ENCODE results near the gene DMBX1. TPM values are rescaled to one million over a fixed set of nuclear protein-coding genes. Genes with fewer than 3 reads are reported as not detected.

DMBX1 gene
- total RNA-seq, 1 experiment from 2014 or later: 2.3 TPM

DNA sequence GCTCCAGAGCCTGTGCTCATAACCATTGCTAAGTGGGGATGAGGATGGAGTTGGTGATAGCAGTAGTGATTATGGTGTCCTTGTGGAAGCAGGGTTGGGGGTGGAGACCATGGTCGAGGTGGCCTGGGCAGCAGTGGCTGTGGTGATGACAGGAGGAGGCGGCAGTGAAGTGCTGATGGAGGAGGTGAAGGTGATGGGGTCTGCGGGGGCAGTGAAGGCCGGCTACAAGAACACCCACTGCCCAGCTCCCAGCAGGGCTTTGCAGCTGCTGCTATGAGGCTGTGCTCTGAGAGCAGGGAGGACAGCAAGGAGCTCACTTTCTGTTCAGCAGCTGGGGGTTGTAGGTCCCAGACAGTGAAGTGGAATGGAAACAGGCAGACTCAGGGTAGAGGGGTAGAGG is 15.6 kb upstream of the DMBX1 start:
- Histone ChIP-seq H4K5ac (ENCODE audit: insufficient read length, low read depth, low read length) (no peak overlapping the region), H3K56ac (ENCODE audit: insufficient read length, low read depth, low read length) (no peak overlapping the region), H3K79me1 (ENCODE audit: insufficient read depth, low read depth, low read length, poor library complexity, severe bottlenecking) (no peaks in the 10 kb centered on the region), H3K14ac (ENCODE audit: insufficient read depth, low read length) (no peak overlapping the region), H3K79me2 (ENCODE audit: insufficient read depth, low read length) (no peaks in the 10 kb centered on the region), H2AK5ac (ENCODE audit: insufficient read length, low read length) (no peak overlapping the region), H2BK120ac (ENCODE audit: low read depth, low read length, poor library complexity, severe bottlenecking) (no peak overlapping the region), H2AFZ (ENCODE audit: low read length) (no peak overlapping the region), H3K9me3 (ENCODE audit: control insufficient read depth, low read depth, low read length) (no peaks in the 10 kb centered on the region), H3K23me2 (ENCODE audit: insufficient read length, low read depth, low read length, poor library complexity, severe bottlenecking) (peaks cover 3% of the 10 kb centered on the region), H3K4me2 (ENCODE audit: insufficient read depth, insufficient read length, low read length) (no peak overlapping the region), H3K27ac (ENCODE audit: insufficient read length, low read depth, low read length) (no peak overlapping the region), H2BK12ac (ENCODE audit: insufficient read length, low read depth, low read length) (no peak overlapping the region), H3T11ph (ENCODE audit: low read length) (no peak overlapping the region), H4K20me1 (ENCODE audit: control insufficient read depth, insufficient read depth, insufficient read length) (peaks cover 2% of the 10 kb centered on the region), H3K18ac (ENCODE audit: insufficient read length, low read depth, low read length) (no peak overlapping the region), H3K4me1 (ENCODE audit: insufficient read depth, low read length) (no peaks in the 10 kb centered on the region), H3K23ac (ENCODE audit: insufficient read length, low read depth, low read length) (no peak overlapping the region), H4K91ac (ENCODE audit: insufficient read length, low read depth, low read length) (no peak overlapping the region), H2BK20ac (ENCODE audit: low read depth, low read length, poor library complexity, severe bottlenecking) (no peak overlapping the region), H3K9ac (ENCODE audit: extremely low read depth, insufficient read length, low read length) (no peak overlapping the region), H4K8ac (replicated peaks; ENCODE audit: insufficient read length, low read depth, low read length) (no peak overlapping the region), H3K27me3 (ENCODE audit: insufficient read depth, low read length) (no peaks in the 10 kb centered on the region; the same call in 1 of the 2 replicates), H2BK15ac (ENCODE audit: low read depth, low read length) (no peak overlapping the region), H3K4ac (ENCODE audit: low read depth, low read length) (no peak overlapping the region), H2BK5ac (ENCODE audit: insufficient read length, low read length) (no peak overlapping the region)
- TF ChIP-seq, protein P1, sequence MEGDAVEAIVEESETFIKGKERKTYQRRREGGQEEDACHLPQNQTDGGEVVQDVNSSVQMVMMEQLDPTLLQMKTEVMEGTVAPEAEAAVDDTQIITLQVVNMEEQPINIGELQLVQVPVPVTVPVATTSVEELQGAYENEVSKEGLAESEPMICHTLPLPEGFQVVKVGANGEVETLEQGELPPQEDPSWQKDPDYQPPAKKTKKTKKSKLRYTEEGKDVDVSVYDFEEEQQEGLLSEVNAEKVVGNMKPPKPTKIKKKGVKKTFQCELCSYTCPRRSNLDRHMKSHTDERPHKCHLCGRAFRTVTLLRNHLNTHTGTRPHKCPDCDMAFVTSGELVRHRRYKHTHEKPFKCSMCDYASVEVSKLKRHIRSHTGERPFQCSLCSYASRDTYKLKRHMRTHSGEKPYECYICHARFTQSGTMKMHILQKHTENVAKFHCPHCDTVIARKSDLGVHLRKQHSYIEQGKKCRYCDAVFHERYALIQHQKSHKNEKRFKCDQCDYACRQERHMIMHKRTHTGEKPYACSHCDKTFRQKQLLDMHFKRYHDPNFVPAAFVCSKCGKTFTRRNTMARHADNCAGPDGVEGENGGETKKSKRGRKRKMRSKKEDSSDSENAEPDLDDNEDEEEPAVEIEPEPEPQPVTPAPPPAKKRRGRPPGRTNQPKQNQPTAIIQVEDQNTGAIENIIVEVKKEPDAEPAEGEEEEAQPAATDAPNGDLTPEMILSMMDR (conservative IDR thresholded peaks at IDR 0.05): no peak
- no peak overlapping the region for H3K4me3 Mint-ChIP-seq
- no peak for DNase-seq
- H3K4me1 Mint-ChIP-seq: peaks cover 44 to 65% of the 10 kb centered on the region in 2 experiments
- H3K9me3 Mint-ChIP-seq: no peaks in the 10 kb centered on the region; a peak in 1 of 5 replicates
- no peak overlapping the region for H3K27ac Mint-ChIP-seq
- peaks cover 98% of the 10 kb centered on the region for H3K27me3 Mint-ChIP-seq (ENCODE audit: low read depth)
- no CpG with 5 or more reads among the region's 4 CpGs for WGBS (ENCODE audit: extremely low coverage, insufficient read length, low lambda C conversion rate)
- no peaks in the 10 kb centered on the region for H3K36me3 Mint-ChIP-seq (ENCODE audit: insufficient read depth in 1 of 3, low read depth in 3 of 3)
